T-helper 9 cell (primary cell): ENCODE data around the gene POLR1C.
"Not testable (repeated sequence)": the region's sequence is repeated elsewhere in the genome, so short reads cannot be mapped to it uniquely, and the experiment has no call there.

ENCODE experiments used
- DNase-seq: peaks from one replicate; pipeline ENCODE4 v3.0.0-alpha.2; 2020

Gene POLR1C

GRCh38 chr6:43493230-43493629 lies 23.7 kb upstream of the POLR1C start:
- DNase-seq = no peak

GRCh38 chr6:43493833-43494232 lies 23.1 kb upstream of the POLR1C start:
- no peak for DNase-seq

DNA sequence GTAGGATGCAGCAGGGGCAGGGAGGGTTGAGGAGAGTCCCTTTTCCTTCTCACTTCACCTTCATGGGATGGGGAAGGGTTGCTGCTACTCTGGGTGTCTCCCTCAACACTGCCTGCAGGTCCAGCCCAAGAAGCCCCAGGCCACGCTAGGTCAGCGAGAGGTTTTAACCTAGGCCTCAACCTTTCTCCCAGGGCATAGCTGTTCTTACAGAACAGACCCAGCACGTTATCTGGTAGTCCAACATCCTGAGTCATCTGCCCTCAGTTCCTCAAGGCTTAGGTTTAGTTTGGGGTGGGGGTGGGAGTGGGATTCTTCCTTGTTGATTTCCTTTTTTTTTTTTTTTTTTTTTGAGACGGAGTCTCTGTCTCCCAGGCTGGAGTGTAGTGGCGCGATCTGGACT lies 22.6 kb upstream of the POLR1C start:
- no peak for DNase-seq

DNA sequence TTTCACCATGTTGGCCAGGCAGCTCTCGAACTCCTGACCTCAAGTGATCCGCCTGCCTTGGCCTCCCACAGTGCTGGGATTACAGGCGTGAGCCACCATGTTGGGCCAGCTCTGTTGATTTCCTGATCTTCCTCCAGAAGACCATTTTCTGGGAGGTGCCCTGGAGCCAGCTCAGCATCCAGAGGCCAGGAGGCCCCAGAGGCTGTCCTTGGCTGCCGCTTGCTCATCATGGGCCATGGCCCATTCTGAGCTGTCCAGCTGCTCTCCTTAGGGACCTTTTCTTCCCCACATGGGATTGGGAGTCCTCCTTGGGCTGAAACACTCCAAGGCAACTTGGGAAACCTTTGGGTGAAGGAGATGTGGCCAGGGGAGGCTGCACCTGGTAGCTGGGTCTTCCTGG lies 22.1 kb upstream of the POLR1C start:
- DNase-seq = no peak

GRCh38 chr6:43495409-43495941 lies 21.4 kb upstream of the POLR1C start:
- DNase-seq = no peak

- DNase-seq = no peak
These were observed 20.3 kb upstream of the POLR1C start for GRCh38 chr6:43496370-43497128.

GRCh38 chr6:43497129-43497396 lies 19.8 kb upstream of the POLR1C start:
- no peak for DNase-seq

- DNase-seq = no peak
These were observed 19.2 kb upstream of the POLR1C start for GRCh38 chr6:43497689-43498088.

- not testable (repeated sequence) for DNase-seq
These were observed 18.6 kb upstream of the POLR1C start for GRCh38 chr6:43498291-43498690.

GRCh38 chr6:43499028-43499815 lies 17.7 kb upstream of the POLR1C start:
- DNase-seq = no peak

DNA sequence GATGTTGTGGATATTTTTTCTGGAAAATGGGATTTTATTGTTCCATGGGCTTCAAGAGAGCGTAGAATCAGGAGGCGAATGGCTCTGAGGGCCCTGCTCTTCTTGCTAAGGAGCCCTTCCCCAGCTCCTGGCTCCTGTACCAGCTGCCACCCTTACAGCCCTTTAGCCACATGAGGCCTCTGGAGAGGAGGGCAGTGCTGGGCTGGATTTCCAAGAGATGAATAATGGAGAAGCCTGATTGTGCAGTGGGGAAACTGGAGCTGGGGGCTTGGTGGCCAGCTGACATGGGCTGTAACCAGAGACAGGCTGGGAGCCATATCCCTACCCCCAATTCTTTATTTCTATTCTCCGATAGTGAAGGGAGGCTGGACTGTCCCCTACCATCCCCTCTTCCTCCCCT lies 16.0 kb upstream of the POLR1C start:
- DNase-seq = no peak

DNA sequence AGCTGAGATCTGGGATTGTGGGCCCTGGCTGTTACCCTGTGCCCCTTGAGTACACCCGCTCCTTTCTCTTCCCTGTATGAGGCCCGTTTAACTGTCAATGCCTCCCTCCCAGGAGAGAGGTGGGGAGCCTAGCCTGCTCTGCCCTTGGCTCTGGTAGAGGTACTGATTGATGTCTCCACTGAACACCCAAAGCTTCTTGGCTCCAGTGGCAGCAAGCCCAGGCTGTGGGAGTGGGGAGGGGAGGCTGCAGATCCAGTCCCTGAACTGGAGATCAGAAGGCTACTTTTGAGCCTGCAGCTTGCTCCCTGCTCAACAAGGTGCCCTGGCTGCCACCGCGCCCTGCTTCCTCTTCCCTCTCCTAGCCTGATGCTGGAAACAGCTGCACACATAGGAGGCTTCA lies 14.2 kb upstream of the POLR1C start:
- no peak for DNase-seq

GRCh38 chr6:43503443-43503842 lies 13.4 kb upstream of the POLR1C start:
- DNase-seq = no peak

DNA sequence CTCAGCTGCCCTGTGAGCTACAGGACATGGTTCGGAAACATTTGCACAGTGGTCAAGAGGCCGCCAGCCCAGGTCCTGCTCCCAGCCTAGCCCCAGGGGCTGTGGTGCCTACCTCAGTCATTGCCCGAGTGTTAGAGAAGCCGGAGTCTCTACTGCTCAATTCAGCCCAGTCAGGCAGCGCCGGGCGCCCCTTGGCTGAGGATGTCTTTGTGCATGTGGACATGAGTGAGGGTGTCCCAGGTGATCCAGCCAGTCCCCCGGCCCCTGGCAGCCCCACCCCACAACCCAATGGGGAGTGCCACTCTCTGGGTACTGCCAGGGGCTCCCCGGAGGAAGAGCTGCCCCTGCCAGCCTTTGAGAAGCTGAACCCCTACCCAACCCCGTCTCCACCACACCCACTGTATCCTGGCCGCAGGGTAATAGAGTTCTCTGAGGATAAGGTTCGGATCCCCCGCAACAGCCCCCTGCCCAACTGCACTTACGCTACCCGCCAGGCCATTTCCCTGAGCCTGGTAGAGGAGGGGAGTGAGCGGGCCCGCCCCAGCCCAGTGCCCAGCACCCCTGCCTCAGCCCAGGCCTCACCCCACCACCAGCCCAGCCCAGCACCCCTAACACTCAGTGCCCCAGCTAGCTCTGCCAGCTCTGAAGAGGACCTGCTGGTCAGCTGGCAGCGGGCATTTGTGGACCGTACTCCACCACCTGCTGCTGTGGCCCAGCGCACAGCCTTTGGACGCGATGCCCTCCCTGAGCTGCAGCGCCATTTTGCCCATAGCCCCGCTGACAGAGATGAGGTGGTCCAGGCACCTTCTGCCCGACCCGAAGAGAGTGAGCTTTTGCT lies 11.9 kb upstream of the POLR1C start:
- no peak for DNase-seq

DNA sequence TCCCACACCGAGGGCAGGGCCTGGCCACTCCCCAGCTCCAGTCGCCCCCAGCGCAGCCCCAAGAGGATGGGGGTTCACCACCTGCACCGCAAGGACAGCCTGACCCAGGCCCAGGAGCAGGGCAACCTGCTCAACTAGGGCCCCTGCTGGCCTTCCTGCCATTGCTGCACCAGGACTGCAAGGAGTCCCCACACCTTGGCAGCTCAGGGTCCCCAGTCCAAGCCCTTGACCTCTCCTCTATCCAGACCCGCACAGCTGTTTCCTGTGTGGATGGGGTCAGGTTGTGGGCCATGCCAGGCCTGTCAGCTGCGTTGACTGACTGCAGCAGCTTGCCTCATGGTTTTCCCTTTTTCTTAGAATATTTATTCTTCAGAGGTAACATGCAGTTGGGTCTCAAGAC lies 11.2 kb upstream of the POLR1C start:
- DNase-seq = no peak

GRCh38 chr6:43506171-43506570 lies 10.7 kb upstream of the POLR1C start:
- DNase-seq = no peak

GRCh38 chr6:43506667-43507471 lies 10.0 kb upstream of the POLR1C start:
- DNase-seq = peak; percentile 73

DNA sequence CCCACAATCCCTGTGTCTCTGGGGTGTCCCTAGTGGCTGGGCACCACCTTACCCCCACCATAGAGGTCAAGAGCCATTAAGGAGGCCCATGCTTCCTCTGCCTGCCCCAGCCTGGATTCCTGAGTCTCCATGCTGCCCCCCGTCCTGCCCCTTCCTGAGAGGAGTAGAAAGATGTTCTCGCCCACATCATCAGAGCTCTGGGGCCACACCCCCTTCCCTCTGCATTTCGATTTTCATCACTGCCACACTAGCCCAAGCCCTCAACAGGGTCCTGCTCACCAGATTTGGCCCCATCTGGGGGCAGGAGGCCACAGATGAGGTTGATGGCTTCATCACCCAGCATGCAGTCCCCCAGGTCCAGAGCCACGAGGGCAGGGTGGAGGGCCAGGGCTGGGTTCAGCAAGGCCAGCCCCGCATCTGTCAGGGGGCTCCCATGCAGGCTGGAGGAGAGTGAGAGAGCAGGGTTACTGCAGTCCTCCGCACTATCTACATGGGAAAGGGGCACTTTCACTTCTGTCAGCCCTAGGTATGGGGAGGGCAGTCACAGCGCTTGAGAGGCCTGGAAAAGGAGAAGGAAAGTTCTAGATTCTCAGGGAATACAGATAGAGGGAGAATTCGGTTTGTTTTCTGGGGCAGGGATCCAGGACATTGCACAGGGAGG lies 8.3 kb upstream of the POLR1C start:
- DNase-seq = no peak

GRCh38 chr6:43509142-43509983 lies 7.5 kb upstream of the POLR1C start:
- no peak for DNase-seq

GRCh38 chr6:43509984-43510826 lies 6.7 kb upstream of the POLR1C start, which contains the start of gene LRRC73:
Gene LRRC73 (minus strand): TSS chr6:43510346. CDS start chr6:43509785, 561 bp downstream.
- DNase-seq = peak; percentile 74
